Panc1 (cell line): Measurements from ENCODE around the gene ABCA6. TPM values are rescaled to one million over a fixed set of nuclear protein-coding genes. Genes with fewer than 3 reads are reported as not detected.

Experiments used
- ATAC-seq: fragments of 200-7000 bp; cut with Tn5 transposase; 2 replicates; pipeline ENCODE4 v1.9.1; 2020; ENCODE audit warnings: mild to moderate bottlenecking, moderate library complexity
- BruUV-seq: library from RNA; stranded (reverse); fragments of 400-500 nt; replicated peaks from 2 replicates; lab custom pipeline; 2021; lab: Mats Ljungman, UMichigan
- CTCF ChIA-PET: fragments of 300-600 bp; sonication (Branson Sonifier 250); formaldehyde crosslinking; loops from one replicate; lab custom pipeline; 2022; ENCODE audit warnings: antibody characterized with exemption; lab: Charles Lee
- POLR2A ChIA-PET: fragments of 300-600 bp; sonication (Branson Sonifier 250); formaldehyde crosslinking; loops from one replicate; lab custom pipeline; 2022; ENCODE audit warnings: antibody characterized with exemption; lab: Charles Lee
- DNase-seq: peaks from one replicate; pipeline ENCODE4 v3.0.0-alpha.2; 2010; ENCODE audit warnings: low read depth, low spot score
- H3K27ac ChIP-seq: 2 replicates; pipeline ENCODE4 v1.5.1; 2011; ENCODE audit warnings: mild to moderate bottlenecking, low read length, inconsistent platforms
- H3K27me3 ChIP-seq: fragments of 200-500 bp; sonication (Bioruptor generic); 2 replicates; pipeline ENCODE4 v1.6.0; 2014; ENCODE audit warnings: low read length, inconsistent platforms; ENCODE audit not compliant: control insufficient read depth, insufficient read depth
- H3K36me3 ChIP-seq: fragments of 200-500 bp; sonication (Bioruptor generic); 2 replicates; pipeline ENCODE4 v1.5.1; 2014; ENCODE audit warnings: inconsistent platforms, mild to moderate bottlenecking, low read length, moderate library complexity; ENCODE audit not compliant: control insufficient read depth, insufficient read depth
- H3K4me1 ChIP-seq: 2 replicates; pipeline ENCODE4 v1.5.1; 2011; ENCODE audit warnings: inconsistent platforms, mild to moderate bottlenecking, low read length, moderate library complexity; ENCODE audit not compliant: control insufficient read depth, insufficient read depth
- H3K4me3 ChIP-seq, 2 experiments: 2 replicates each; pipeline ENCODE4 v1.5.1; 2011 to 2012; ENCODE audit warnings: low read depth in 2 of 2, low read length in 2 of 2, mild to moderate bottlenecking in 2 of 2, inconsistent platforms in 1 of 2, moderate library complexity in 1 of 2
- H3K9me3 ChIP-seq: fragments of 200-500 bp; sonication (Bioruptor generic); 2 replicates; pipeline ENCODE4 v1.5.1; 2014; ENCODE audit warnings: low read depth, mild to moderate bottlenecking, inconsistent platforms, low read length, moderate library complexity; ENCODE audit not compliant: control insufficient read depth, insufficient read depth
- CTCF ChIP-seq: fragments of 450-650 bp; IDR thresholded peaks from 2 replicates; pipeline ENCODE4 v1.5.1; 2017; ENCODE audit warnings: mild to moderate bottlenecking
- POLR2AphosphoS5 ChIP-seq: IDR thresholded peaks from 2 replicates; pipeline ENCODE4 v1.6.1; 2012; ENCODE audit warnings: mild to moderate bottlenecking, low read depth, low read length, moderate library complexity
- SIN3A ChIP-seq: IDR thresholded peaks from 2 replicates; pipeline ENCODE4 v1.6.1; 2012; ENCODE audit warnings: low read depth, mild to moderate bottlenecking, low read length, moderate library complexity, borderline replicate concordance; ENCODE audit not compliant: insufficient read depth
- TCF7L2 ChIP-seq: IDR thresholded peaks from 2 replicates; pipeline ENCODE4 v1.6.1; 2011; ENCODE audit warnings: mild to moderate bottlenecking, low read depth, low read length, inconsistent platforms
- in situ Hi-C: cut with HindIII; loops from 2 replicates; pipeline ENCODE4 v1.10.0; 2016; ENCODE audit warnings: low sequenced_read_pairs, low pct_unique_long_range_greater_than_20kb
- intact Hi-C: fragments of 100-400 bp; cut with micrococcal nuclease; formaldehyde crosslinking; loops from one replicate; pipeline ENCODE4 v1.10.0; 2022; ENCODE audit not compliant: unreplicated experiment
- total RNA-seq: library from RNA; stranded (reverse); gene quantifications from one replicate; pipeline ENCODE4 v1.2.1, GENCODE V29; 2021; ENCODE audit not compliant: unreplicated experiment
- TF ChIP-seq, protein P1 (sequence below), 2 experiments: IDR thresholded peaks; 2 replicates each; pipeline ENCODE4 v1.6.1; 2011 to 2012; ENCODE audit warnings: low read depth in 2 of 2, control low read depth in 1 of 2, low read length in 1 of 2, mild to moderate bottlenecking in 1 of 2, moderate library complexity in 1 of 2; ENCODE audit not compliant: insufficient read depth in 1 of 2

ABCA6 gene
- total RNA-seq, 1 experiment from 2014 or later, result 0.46 TPM

- no peak overlapping the region for H3K27ac ChIP-seq
- intact Hi-C loops, result no loop called here
- no peaks in the 10 kb centered on the region for H3K27me3 ChIP-seq
- ChIA-PET CTCF (no interaction called here), POLR2A (no interaction called here)
- TF ChIP-seq, protein P1, sequence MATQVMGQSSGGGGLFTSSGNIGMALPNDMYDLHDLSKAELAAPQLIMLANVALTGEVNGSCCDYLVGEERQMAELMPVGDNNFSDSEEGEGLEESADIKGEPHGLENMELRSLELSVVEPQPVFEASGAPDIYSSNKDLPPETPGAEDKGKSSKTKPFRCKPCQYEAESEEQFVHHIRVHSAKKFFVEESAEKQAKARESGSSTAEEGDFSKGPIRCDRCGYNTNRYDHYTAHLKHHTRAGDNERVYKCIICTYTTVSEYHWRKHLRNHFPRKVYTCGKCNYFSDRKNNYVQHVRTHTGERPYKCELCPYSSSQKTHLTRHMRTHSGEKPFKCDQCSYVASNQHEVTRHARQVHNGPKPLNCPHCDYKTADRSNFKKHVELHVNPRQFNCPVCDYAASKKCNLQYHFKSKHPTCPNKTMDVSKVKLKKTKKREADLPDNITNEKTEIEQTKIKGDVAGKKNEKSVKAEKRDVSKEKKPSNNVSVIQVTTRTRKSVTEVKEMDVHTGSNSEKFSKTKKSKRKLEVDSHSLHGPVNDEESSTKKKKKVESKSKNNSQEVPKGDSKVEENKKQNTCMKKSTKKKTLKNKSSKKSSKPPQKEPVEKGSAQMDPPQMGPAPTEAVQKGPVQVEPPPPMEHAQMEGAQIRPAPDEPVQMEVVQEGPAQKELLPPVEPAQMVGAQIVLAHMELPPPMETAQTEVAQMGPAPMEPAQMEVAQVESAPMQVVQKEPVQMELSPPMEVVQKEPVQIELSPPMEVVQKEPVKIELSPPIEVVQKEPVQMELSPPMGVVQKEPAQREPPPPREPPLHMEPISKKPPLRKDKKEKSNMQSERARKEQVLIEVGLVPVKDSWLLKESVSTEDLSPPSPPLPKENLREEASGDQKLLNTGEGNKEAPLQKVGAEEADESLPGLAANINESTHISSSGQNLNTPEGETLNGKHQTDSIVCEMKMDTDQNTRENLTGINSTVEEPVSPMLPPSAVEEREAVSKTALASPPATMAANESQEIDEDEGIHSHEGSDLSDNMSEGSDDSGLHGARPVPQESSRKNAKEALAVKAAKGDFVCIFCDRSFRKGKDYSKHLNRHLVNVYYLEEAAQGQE (IDR thresholded peaks at IDR 0.05; ENCODE audit: insufficient read depth in 1 of 2, low read depth in 2 of 2, low read length in 1 of 2), result no peak
- TF ChIP-seq CTCF (no peak), TCF7L2 (no peak), POLR2AphosphoS5 (no peak), SIN3A (no peak)
- no peak for ATAC-seq
- BruUV-seq, result no TSS peak
- H3K36me3 ChIP-seq, result no peaks in the 10 kb centered on the region
- DNase-seq, result no peak
- H3K4me1 ChIP-seq, result no peaks in the 10 kb centered on the region
- in situ Hi-C loops, result no loop called here
- H3K9me3 ChIP-seq, result no peaks in the 10 kb centered on the region
- no peak overlapping the region for H3K4me3 ChIP-seq
Observed at GRCh38 chr17:69098625-69099024, 43.1 kb downstream of the ABCA6 start.

DNA sequence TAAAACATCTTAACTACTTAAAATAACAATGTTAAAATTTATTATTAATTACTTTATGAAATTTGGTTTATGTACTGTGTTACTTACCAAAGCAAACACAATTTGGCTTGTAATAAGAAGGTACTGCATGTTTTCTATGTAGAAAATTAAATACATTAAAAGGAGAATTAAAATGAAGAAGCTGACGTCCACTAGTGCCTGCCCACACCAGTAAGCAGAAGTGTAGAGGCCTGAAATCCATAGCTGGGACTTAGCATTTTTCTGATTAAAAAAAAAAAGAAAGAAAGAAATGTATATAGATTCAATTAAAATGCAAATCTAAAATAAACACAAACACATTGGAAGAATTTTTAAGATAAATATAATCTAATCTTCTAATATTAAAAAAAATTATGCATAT lies 45.2 kb downstream of the ABCA6 start:
- Histone ChIP-seq H3K4me3 (no peak overlapping the region), H3K4me1 (no peaks in the 10 kb centered on the region), H3K9me3 (no peaks in the 10 kb centered on the region), H3K36me3 (no peaks in the 10 kb centered on the region), H3K27ac (no peak overlapping the region), H3K27me3 (no peaks in the 10 kb centered on the region)
- CTCF ChIA-PET, result no interaction called here
- POLR2A ChIA-PET, result no interaction called here
- in situ Hi-C loops, result no loop called here
- no peak for ATAC-seq
- BruUV-seq, result no TSS peak
- intact Hi-C loops, result no loop called here
- no peak for DNase-seq
- TF ChIP-seq, protein P1 (IDR thresholded peaks at IDR 0.05; ENCODE audit: insufficient read depth in 1 of 2, low read depth in 2 of 2, low read length in 1 of 2), result no peak
- TF ChIP-seq CTCF (no peak), TCF7L2 (no peak), POLR2AphosphoS5 (no peak), SIN3A (no peak)
